Endothelial cell of umbilical vein (primary cell): Measurements from ENCODE around the gene THSD4. TPM values are rescaled to one million over a fixed set of nuclear protein-coding genes. Genes with fewer than 3 reads are reported as not detected.

Experiments used
- BruUV-seq: library from RNA; stranded (reverse); fragments of 400-500 nt; replicated peaks from 2 replicates; lab custom pipeline; 2021; lab: Mats Ljungman, UMichigan
- CTCF ChIA-PET: fragments of 300-600, 350-600 bp; sonication (Branson Sonifier 250); formaldehyde crosslinking; loops from one replicate; lab custom pipeline; 2021; ENCODE audit warnings: antibody characterized with exemption, inconsistent platforms; lab: Charles Lee
- POLR2A ChIA-PET: fragments of 300-600, 350-600 bp; sonication (Branson Sonifier 250); formaldehyde crosslinking; loops from one replicate; lab custom pipeline; 2021; ENCODE audit warnings: antibody characterized with exemption, inconsistent platforms; lab: Charles Lee
- DNase-seq: peaks from one replicate; pipeline ENCODE4 v3.0.0-alpha.2; 2011; ENCODE audit warnings: low read depth, low spot score
- FAIRE-seq: peaks from 2 replicates; lab custom pipeline; 2011; peaks lifted over from hg19 to GRCh38; lab: Jason Lieb, UNC
- H2AFZ ChIP-seq: 2 replicates; pipeline ENCODE4 v1.6.0; 2012; ENCODE audit warnings: low read depth, low read length, control low read depth, inconsistent platforms
- H3K27ac ChIP-seq: 2 replicates; pipeline ENCODE4 v1.5.1; 2011; ENCODE audit warnings: low read depth, mild to moderate bottlenecking, control low read depth, low read length, moderate library complexity; ENCODE audit not compliant: insufficient read depth
- H3K27me3 ChIP-seq, 2 experiments: 2 replicates each; pipeline versions ENCODE4 v1.6.0 to v1.6.1; 2011; ENCODE audit warnings: low read length in 2 of 2, mixed read lengths in 1 of 2; ENCODE audit not compliant: control insufficient read depth in 2 of 2, insufficient read depth in 2 of 2
- H3K36me3 ChIP-seq, 2 experiments: 2 replicates in 1 of 2; 3 replicates in 1 of 2; pipeline ENCODE4 v1.5.1; 2011; ENCODE audit warnings: low read length in 2 of 2, mild to moderate bottlenecking in 1 of 2, moderate library complexity in 1 of 2; ENCODE audit not compliant: control insufficient read depth in 2 of 2, insufficient read depth in 2 of 2; ENCODE audit errors: extremely low read depth in 1 of 2
- H3K4me1 ChIP-seq: 3 replicates; pipeline ENCODE4 v1.5.1; 2011; ENCODE audit warnings: mild to moderate bottlenecking, low read length; ENCODE audit not compliant: control insufficient read depth, insufficient read depth; ENCODE audit errors: extremely low read depth
- H3K4me2 ChIP-seq: 2 replicates; pipeline ENCODE4 v1.6.1; 2011; ENCODE audit warnings: low read length, control low read depth, mixed read lengths; ENCODE audit not compliant: insufficient read depth
- H3K4me3 ChIP-seq, 3 experiments: fragments of 200-600 bp in 1 of 3; sonication (generic), shearing (Covaris generic) in 1 of 3; replicated peaks in 1 of 3; 2 replicates each; pipeline ENCODE4 v1.5.1; 2011 to 2016; ENCODE audit warnings: control low read depth in 3 of 3, low read length in 3 of 3, mild to moderate bottlenecking in 2 of 3, inconsistent platforms in 1 of 3, low read depth in 1 of 3, moderate library complexity in 1 of 3; ENCODE audit not compliant: insufficient read depth in 1 of 3
- H3K79me2 ChIP-seq: 2 replicates; pipeline ENCODE4 v1.6.0; 2012; ENCODE audit warnings: low read length, inconsistent platforms; ENCODE audit not compliant: control insufficient read depth, insufficient read depth
- H3K9ac ChIP-seq: replicated peaks from 2 replicates; pipeline ENCODE3; 2011; ENCODE audit warnings: low read length, control low read depth; ENCODE audit not compliant: insufficient read depth; ENCODE audit errors: extremely low read depth
- H3K9me1 ChIP-seq: replicated peaks from 3 replicates; pipeline ENCODE4 v1.6.0; 2011; ENCODE audit warnings: mild to moderate bottlenecking, low read length; ENCODE audit not compliant: control insufficient read depth, insufficient read depth; ENCODE audit errors: extremely low read depth
- H3K9me3 ChIP-seq: replicated peaks from 2 replicates; pipeline ENCODE4 v1.5.1; 2012; ENCODE audit warnings: low read length, inconsistent platforms; ENCODE audit not compliant: control insufficient read depth, insufficient read depth
- H4K20me1 ChIP-seq: replicated peaks from 2 replicates; pipeline ENCODE3; 2011; ENCODE audit warnings: mild to moderate bottlenecking, low read length; ENCODE audit not compliant: control insufficient read depth, insufficient read depth; ENCODE audit errors: extremely low read depth
- FOS ChIP-seq: IDR thresholded peaks from 2 replicates; pipeline ENCODE4 v1.6.1; 2011; ENCODE audit warnings: mild to moderate bottlenecking, low read length, moderate library complexity, borderline replicate concordance; ENCODE audit not compliant: insufficient read depth
- JUN ChIP-seq: IDR thresholded peaks from 2 replicates; pipeline ENCODE4 v1.6.1; 2011; ENCODE audit warnings: borderline replicate concordance, low read depth; ENCODE audit not compliant: insufficient read length, insufficient read depth
- MYC ChIP-seq: IDR thresholded peaks from one replicate; pipeline ENCODE4 v1.6.1; 2011; ENCODE audit warnings: mild to moderate bottlenecking, low read depth, low read length
- POLR2AphosphoS5 ChIP-seq: IDR thresholded peaks from 2 replicates; pipeline ENCODE4 v1.6.1; 2012; ENCODE audit warnings: low read depth, mild to moderate bottlenecking, control low read depth, low read length, moderate library complexity; ENCODE audit not compliant: insufficient read depth
- dilution Hi-C: fragments of 300-500 bp; cut with MboI; formaldehyde crosslinking; loops from one replicate; pipeline ENCODE4 v1.15.0; 2019; ENCODE audit warnings: low sequenced_read_pairs; ENCODE audit not compliant: extremely low pct_ligation_motif_present
- intact Hi-C: fragments of 100-400 bp; cut with micrococcal nuclease; formaldehyde crosslinking; loops from one replicate; pipeline ENCODE4 v1.10.0; 2022
- polyA plus RNA-seq, 4 experiments: library from polyadenylated mRNA; depleted of rRNA in 3 of 4; stranded (reverse) in 3 of 4; unstranded in 1 of 4; fragments of >200 nt; gene quantifications; 2 replicates each; pipeline versions ENCODE4 v1.2.1 to v1.2.3, GENCODE V29; 2011 to 2012; ENCODE audit warnings: missing spikeins in 1 of 4
- total RNA-seq: library from RNA; stranded (reverse); gene quantifications from 2 replicates; pipeline ENCODE4 v1.2.3, GENCODE V29; 2021
- TF ChIP-seq, protein P1 (sequence below): IDR thresholded peaks from 2 replicates; pipeline ENCODE4 v1.6.1; 2011; ENCODE audit not compliant: insufficient read depth, insufficient read length
- TF ChIP-seq, protein P2 (sequence below), 2 donors: IDR thresholded peaks; 1 replicate in 1 of 2; 2 replicates in 1 of 2; pipeline ENCODE4 v1.5.1; 2011; ENCODE audit warnings: low read length in 2 of 2, mild to moderate bottlenecking in 2 of 2, moderate library complexity in 2 of 2, control low read depth in 1 of 2, inconsistent platforms in 1 of 2, low read depth in 1 of 2; ENCODE audit not compliant: insufficient read depth in 1 of 2; ENCODE audit errors: extremely low read depth in 1 of 2

THSD4 gene
- total and polyA plus RNA-seq, 2 donors (not counting 3 experiments of a cell fraction or from before 2014, with no cell fraction given): 9.9 to 25.4 TPM

DNA sequence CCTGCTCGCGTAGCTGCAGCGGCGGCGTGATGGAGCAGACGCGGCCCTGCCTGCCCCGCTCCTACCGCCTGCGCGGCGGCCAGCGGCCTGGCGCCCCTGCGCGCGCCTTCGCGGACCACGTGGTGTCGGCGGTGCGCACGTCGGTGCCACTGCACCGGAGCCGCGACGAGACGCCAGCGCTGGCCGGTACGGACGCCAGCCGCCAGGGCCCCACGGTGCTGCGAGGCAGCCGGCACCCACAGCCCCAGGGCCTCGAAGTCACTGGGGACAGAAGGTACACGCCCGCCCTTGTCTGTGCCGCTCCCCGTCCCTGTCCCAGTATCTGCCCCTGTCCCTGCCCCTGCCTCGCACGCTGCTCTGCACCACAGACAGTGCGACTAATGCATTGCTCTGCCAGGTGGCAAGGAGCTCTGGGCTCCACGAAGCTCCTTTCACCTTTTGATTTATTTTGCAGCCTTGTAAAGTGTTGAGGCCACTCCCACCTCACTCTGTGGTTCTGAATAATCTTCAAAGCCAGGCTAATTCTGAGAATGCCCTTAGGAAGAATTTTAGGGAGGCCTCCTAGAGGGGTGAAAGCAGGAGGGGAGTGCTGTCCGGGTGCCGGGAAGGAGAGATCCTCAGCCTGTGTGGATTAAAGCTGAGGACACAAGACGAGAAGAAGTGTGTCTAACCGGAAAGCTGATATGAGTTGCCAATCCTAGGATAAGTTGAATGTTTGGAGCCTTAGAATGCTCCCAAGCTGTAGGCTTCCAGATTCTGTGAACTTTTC lies 100.0 kb downstream of the THSD4 start:
- FAIRE-seq (no peak), DNase-seq (no peak)
- Histone ChIP-seq H2AFZ (no peak overlapping the region), H3K4me1 (no peaks in the 10 kb centered on the region), H3K27ac (no peak overlapping the region), H3K4me2 (no peak overlapping the region), H3K36me3 (no peaks in the 10 kb centered on the region), H3K9ac (no peak overlapping the region), H3K9me3 (no peaks in the 10 kb centered on the region), H3K27me3 (no peaks in the 10 kb centered on the region), H3K79me2 (no peaks in the 10 kb centered on the region), H3K4me3 (no peak overlapping the region), H4K20me1 (no peaks in the 10 kb centered on the region), H3K9me1 (no peaks in the 10 kb centered on the region)
- dilution Hi-C loops (no loop called here), intact Hi-C loops (no loop called here)
- ChIA-PET CTCF (interaction anchor here (1.3 kb wide), 1 partner anchor 13 kb away, joined by 3 read pairs; no protein-coding TSS in a partner anchor), POLR2A (no interaction called here)
- BruUV-seq: no TSS peak
- TF ChIP-seq FOS: no peak
- TF ChIP-seq JUN: no peak
- TF ChIP-seq, protein P1, sequence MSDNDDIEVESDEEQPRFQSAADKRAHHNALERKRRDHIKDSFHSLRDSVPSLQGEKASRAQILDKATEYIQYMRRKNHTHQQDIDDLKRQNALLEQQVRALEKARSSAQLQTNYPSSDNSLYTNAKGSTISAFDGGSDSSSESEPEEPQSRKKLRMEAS: no peak
- no peak for TF ChIP-seq MYC
- TF ChIP-seq, protein P2, sequence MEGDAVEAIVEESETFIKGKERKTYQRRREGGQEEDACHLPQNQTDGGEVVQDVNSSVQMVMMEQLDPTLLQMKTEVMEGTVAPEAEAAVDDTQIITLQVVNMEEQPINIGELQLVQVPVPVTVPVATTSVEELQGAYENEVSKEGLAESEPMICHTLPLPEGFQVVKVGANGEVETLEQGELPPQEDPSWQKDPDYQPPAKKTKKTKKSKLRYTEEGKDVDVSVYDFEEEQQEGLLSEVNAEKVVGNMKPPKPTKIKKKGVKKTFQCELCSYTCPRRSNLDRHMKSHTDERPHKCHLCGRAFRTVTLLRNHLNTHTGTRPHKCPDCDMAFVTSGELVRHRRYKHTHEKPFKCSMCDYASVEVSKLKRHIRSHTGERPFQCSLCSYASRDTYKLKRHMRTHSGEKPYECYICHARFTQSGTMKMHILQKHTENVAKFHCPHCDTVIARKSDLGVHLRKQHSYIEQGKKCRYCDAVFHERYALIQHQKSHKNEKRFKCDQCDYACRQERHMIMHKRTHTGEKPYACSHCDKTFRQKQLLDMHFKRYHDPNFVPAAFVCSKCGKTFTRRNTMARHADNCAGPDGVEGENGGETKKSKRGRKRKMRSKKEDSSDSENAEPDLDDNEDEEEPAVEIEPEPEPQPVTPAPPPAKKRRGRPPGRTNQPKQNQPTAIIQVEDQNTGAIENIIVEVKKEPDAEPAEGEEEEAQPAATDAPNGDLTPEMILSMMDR (IDR thresholded peaks at IDR 0.05; ENCODE audit: extremely low read depth in 1 of 2, insufficient read depth in 1 of 2, low read depth in 1 of 2, low read length in 2 of 2): no peak
- TF ChIP-seq POLR2AphosphoS5: no peak
